Peyer's patch (tissue), 4 donors: ENCODE data around the gene CACHD1.

Experiments used
- POLR2A ChIP-seq, 2 donors: fragments of 450-650 bp; IDR thresholded peaks; one replicate each; pipeline ENCODE4 v1.5.1; 2017; ENCODE audit warnings: antibody characterized with exemption in 2 of 2, mild to moderate bottlenecking in 2 of 2, moderate library complexity in 2 of 2
- TF ChIP-seq, protein P1 (sequence below), 6 experiments: fragments of 450-650 bp in 4 of 6; fragments of 200-600 bp in 2 of 6; sonication (generic) in 1 of 6; IDR thresholded peaks; one replicate each; pipeline ENCODE4 v1.5.1; 2017 to 2019; ENCODE audit warnings: antibody characterized with exemption in 6 of 6, mild to moderate bottlenecking in 3 of 6, moderate library complexity in 1 of 6

DNA sequence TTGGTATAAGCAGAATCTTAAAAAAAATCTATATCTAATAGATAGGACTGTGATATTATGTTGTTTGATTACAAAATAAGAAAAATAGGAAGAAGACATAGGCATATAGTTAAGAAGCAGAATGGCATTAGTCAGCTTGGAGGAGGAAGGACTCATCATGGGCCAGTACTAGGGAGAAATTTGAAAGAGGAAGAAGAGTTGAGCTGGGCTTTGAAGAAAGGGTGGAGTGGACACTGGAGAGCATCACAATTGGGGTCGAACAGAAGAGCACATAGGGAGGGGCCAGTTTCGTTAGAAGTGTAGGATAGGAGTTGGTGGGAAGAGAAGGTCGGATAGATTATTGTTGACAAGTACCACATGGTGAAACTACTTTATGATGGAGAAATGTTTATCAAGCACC lies 129.3 kb downstream of the CACHD1 start:
- TF ChIP-seq, protein P1, sequence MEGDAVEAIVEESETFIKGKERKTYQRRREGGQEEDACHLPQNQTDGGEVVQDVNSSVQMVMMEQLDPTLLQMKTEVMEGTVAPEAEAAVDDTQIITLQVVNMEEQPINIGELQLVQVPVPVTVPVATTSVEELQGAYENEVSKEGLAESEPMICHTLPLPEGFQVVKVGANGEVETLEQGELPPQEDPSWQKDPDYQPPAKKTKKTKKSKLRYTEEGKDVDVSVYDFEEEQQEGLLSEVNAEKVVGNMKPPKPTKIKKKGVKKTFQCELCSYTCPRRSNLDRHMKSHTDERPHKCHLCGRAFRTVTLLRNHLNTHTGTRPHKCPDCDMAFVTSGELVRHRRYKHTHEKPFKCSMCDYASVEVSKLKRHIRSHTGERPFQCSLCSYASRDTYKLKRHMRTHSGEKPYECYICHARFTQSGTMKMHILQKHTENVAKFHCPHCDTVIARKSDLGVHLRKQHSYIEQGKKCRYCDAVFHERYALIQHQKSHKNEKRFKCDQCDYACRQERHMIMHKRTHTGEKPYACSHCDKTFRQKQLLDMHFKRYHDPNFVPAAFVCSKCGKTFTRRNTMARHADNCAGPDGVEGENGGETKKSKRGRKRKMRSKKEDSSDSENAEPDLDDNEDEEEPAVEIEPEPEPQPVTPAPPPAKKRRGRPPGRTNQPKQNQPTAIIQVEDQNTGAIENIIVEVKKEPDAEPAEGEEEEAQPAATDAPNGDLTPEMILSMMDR (IDR thresholded peaks at IDR 0.05): no peak
- TF ChIP-seq POLR2A (IDR thresholded peaks at IDR 0.05): no peak
